Activated T-cell treated with anti-CD3 and anti-CD28 coated beads for 48 hours (primary cell): ENCODE measurements around the gene TSHR.
"Not testable (repeated sequence)": the region's sequence is repeated elsewhere in the genome, so short reads cannot be mapped to it uniquely, and the experiment has no call there.

Experiments used
- DNase-seq: peaks from one replicate; pipeline ENCODE4 v3.0.0-alpha.2; 2020; ENCODE audit warnings: low read depth

TSHR gene

GRCh38 chr14:80951491-80951890, 3.9 kb upstream of the TSHR start:
- no peak for DNase-seq

- not testable (repeated sequence) for DNase-seq
Measured at GRCh38 chr14:80953211-80953610, 2.2 kb upstream of the TSHR start.

DNA sequence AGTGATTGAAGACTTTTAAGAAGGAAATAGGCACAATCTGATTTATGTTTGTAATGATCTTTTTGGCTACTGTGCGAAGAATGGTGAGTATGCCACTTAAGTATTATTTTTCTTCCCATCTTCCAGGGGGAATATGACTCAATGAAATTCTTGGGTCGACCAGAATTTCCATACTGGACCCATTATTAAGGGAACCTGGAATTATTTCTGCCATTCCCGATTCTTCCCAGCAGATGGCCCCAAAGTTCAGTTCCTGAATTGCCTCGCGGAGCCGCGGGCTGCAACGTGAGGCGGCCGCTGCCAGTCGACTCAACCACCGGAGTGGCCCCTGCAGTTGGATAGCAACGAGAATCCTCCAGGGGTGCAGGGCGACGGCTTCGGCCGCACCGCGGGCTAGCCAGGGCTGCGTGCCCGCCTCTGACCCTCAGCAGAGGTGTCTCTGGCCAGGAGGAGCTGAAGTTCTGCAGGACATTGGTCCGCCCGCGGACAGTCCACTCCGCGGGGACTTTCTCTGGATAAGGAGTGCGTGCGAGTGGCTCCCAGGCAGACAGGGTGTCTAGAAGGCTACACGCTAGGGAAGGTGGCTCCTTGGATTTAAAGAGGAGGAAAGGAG, 628 bp upstream of the TSHR start:
- peak; percentile 61 for DNase-seq

DNA sequence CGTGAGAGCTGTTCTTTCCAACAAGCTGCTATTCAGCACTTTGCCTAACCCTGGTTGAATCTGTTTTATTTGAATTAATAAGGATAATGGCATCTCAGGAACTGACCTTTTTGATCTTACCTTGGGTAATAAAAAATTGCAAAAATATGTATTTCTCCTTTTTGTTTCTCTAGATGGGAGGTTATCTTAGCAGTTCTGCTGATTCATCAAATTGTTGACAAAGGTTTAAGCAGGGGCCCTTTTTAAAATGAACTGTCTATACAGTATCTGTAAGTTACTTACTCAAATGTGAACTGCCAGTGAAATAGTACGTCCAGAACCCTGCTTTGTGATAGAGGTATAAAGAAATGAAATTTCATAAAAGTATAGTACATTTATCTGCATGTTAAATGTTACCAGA, 681 bp downstream of the TSHR start:
- no peak for DNase-seq

DNA sequence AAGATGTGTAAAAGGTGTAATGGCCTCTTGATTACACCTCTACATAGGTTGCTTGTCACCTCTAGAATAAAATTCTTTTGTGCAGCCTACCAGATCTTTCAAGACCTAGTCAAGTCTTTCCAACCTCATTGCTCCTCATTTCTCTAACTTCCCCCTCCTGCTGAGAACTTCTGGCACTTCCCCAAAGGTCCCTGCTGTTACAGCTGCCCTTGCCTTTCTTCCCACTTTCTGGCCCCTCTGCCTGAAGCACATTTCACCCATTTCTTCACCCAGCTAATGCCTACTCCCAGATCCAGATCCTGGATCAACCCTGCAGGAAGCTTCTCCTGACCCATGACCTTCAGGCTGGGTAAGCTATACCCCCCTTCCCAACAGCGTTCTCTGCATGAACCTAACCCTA, 1.5 kb downstream of the TSHR start:
- no peak for DNase-seq

- no peak for DNase-seq
Measured at GRCh38 chr14:80957613-80958012, 2.2 kb downstream of the TSHR start.

GRCh38 chr14:80958226-80958625, 2.8 kb downstream of the TSHR start:
- no peak for DNase-seq

DNA sequence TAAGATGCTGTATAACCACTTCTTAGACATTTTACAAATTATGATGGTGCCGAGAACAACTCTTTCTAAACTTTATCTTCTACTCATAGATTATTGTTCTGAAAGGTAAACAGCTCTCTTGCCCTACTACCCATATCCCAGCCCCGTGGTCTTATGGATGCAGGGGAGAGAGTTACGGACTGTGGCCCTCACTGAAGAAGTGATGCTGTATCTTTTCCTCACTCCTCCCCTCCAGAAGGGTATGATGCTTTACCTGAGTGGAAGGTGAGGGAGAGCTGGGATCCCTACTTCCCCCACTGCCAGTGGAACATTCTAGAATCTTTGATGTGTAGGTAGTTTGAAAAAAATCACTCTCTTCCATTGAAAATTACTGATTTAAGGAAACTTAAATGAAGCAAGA, 3.5 kb downstream of the TSHR start:
- no peak for DNase-seq

DNA sequence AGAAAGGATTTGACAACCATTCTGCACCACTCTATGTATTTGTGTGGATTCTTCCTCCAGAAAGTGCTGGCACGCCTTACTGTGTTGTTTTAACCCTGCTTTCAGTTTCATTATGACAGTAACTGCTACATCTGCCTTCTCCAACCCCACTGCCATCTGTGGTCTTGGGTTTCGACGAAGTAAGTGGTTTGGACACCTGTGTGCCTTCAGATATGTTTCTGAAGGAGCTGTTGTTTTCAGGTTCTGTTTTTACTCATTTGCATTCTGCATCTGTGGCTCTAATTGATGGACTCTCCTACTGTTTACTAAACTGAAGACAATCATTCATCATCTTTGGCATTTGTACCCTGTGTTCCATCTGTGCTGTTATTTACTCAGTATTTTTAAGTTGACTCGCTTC, 4.1 kb downstream of the TSHR start:
- DNase-seq = no peak

DNA sequence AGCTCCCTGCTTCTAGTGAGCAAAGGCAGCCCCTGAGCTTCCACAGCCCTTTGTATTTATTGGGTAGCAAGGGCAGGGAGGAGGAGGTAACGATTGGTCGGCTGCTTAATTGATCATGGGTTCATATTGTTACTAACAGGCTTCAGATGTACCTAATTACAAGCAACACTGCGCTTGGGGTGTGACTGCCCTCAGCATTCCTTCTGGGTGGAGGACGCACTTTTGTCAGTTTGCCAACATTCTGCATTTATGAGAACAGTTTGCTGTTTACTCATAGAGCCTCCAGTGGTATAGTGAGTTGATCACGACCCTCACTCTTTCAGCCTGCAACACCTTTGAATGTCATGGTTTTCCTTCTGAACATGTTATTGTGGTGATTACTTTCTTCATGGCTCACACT, 9.6 kb downstream of the TSHR start:
- DNase-seq = no peak

GRCh38 chr14:80973931-80974641, 18.7 kb downstream of the TSHR start:
- no peak for DNase-seq

- DNase-seq = no peak
Measured at GRCh38 chr14:80974679-80975078, 19.3 kb downstream of the TSHR start.

- no peak for DNase-seq
Measured at GRCh38 chr14:80977221-80977620, 21.8 kb downstream of the TSHR start.

- no peak for DNase-seq
Measured at GRCh38 chr14:80978403-80978802, 23.0 kb downstream of the TSHR start.

GRCh38 chr14:80979951-80980350, 24.5 kb downstream of the TSHR start:
- no peak for DNase-seq

DNA sequence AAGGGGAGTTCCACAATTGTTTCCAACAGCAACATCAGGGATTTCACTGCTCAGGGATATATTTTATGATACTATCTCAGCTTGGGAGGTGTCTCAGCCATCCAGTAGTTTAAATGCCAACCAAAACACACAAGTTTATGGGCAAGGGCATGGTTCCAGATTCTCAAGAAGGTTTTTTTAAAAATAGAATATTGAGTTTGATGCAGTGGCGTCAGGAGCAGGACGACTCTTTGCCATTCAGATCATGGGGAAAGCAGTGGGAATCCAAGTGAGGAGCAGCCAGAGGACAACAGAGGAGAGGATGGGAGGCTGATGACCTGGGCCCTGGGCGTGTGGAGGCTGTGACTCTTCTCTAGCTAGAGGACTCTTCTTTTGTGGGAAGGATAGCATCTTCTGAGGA, 25.7 kb downstream of the TSHR start:
- DNase-seq = no peak

- DNase-seq = no peak
Measured at GRCh38 chr14:80981673-80982072, 26.3 kb downstream of the TSHR start.

GRCh38 chr14:80982711-80983110, 27.3 kb downstream of the TSHR start:
- DNase-seq = no peak

DNA sequence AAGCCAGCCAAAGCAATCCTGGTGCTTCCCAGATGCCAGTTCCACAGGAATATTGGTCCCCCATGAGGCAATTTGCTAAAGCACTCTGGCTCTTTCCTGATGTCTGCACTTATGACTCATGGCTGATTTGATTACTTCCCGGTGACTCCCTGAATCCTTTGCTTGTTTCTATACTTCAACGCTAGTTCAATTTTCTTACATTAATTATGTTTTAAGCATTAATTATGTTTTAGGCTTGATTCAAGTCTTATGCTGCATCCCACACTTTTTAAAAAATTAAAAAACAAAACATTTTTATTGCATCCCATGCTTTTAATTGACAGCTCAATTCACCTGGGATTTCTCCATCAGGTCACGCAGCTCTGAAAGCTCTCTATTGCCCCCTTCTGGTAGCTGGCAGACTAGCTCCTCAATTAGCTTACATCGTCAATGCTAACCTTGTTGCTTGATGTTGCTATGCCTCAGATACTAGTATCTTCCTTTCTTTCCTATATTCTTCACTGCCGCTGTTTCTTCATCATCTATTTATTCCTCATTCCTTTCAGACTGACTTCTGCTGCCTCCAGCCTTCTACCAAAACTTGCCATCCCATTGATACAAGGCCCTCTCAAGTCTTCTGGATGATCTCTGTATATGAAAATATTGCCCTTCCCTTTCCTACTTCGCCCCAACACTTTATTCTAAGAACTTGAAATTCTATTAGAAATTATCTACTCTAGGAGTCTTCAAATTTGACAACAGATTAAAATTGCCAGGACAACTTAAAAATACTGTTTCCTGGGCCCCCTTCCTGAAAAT, 32.0 kb downstream of the TSHR start:
- DNase-seq = peak; percentile 43

DNA sequence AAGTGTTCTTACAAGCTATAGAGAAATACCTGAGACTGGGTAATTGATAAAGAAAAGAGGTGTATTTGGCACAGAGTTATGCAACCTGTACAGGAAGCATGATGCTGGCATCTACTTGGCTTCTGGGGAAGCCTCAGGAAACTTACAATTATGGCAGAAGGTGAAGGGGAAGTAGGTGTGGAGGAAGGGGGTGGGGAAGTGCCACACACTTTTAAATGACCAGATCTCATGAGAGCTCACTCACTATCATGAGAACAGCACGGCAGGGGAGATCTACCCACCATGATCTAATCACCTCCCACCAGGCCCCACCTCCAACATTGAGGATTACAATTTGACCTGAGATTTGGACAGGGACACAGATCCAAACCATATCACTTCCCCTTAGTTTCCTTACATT, 32.8 kb downstream of the TSHR start:
- DNase-seq = no peak

GRCh38 chr14:80988735-80989429, 33.5 kb downstream of the TSHR start:
- DNase-seq = no peak

- DNase-seq = no peak
Measured at GRCh38 chr14:80992580-80992979, 37.2 kb downstream of the TSHR start.
